HEK293 (cell line): ENCODE data around the gene EGFLAM.

Experiments
- CTCF ChIA-PET: fragments of 350-600 bp; formaldehyde crosslinking; extraction: SDS; loops from one replicate; lab custom pipeline; 2021; ENCODE audit warnings: antibody characterized with exemption; lab: Yijun Ruan, JAX
- POLR2A ChIA-PET: fragments of 300-600 bp; formaldehyde crosslinking; extraction: SDS; loops from one replicate; lab custom pipeline; 2020; ENCODE audit warnings: antibody characterized with exemption, inconsistent platforms; lab: Yijun Ruan, JAX
- H3K27ac ChIP-seq: fragments of 200-500 bp; sonication (Bioruptor generic); 2 replicates; pipeline ENCODE4 v1.5.1; 2014; ENCODE audit warnings: low read depth, low read length, control low read depth, inconsistent platforms; ENCODE audit errors: extremely low read depth
- H3K36me3 ChIP-seq, 2 experiments: fragments of 200-500 bp in 1 of 2; sonication (Bioruptor generic) in 1 of 2; 1 replicate in 1 of 2; 2 replicates in 1 of 2; pipeline ENCODE4 v1.5.1; 2014 to 2017; ENCODE audit warnings: inconsistent platforms in 2 of 2, low read length in 2 of 2; ENCODE audit not compliant: control insufficient read depth in 2 of 2, insufficient read depth in 1 of 2
- H3K4me1 ChIP-seq: fragments of 200-500 bp; sonication (Bioruptor generic); 2 replicates; pipeline ENCODE4 v1.5.1; 2014; ENCODE audit warnings: mild to moderate bottlenecking, low read length, inconsistent platforms; ENCODE audit not compliant: control insufficient read depth, insufficient read depth
- H3K4me3 ChIP-seq: 2 replicates; pipeline ENCODE4 v1.5.1; 2011; ENCODE audit warnings: low read depth, mild to moderate bottlenecking, control low read depth, low read length, moderate library complexity
- H3K9me3 ChIP-seq: fragments of 200-500 bp; sonication (Bioruptor generic); 2 replicates; pipeline ENCODE4 v1.5.1; 2014; ENCODE audit warnings: low read depth, low read length, inconsistent platforms; ENCODE audit not compliant: control insufficient read depth, insufficient read depth
- BCL11B ChIP-seq: fragments of 450-650 bp; formaldehyde crosslinking; IDR thresholded peaks from 2 replicates; pipeline ENCODE4 v1.5.1; 2016; ENCODE audit warnings: low read depth, missing biosample characterization, missing genetic modification characterization
- CTCF ChIP-seq: fragments of 450-650 bp; formaldehyde crosslinking; IDR thresholded peaks from 2 replicates; pipeline ENCODE4 v1.5.1; 2016; ENCODE audit warnings: missing biosample characterization, missing genetic modification characterization
- MEIS1 ChIP-seq: sonication (generic); formaldehyde crosslinking; IDR thresholded peaks from 2 replicates; pipeline ENCODE4 v1.8.1; 2022; ENCODE audit warnings: missing genetic modification reagents, mild to moderate bottlenecking, borderline replicate concordance
- PRDM2 ChIP-seq: fragments of 450-650 bp; formaldehyde crosslinking; IDR thresholded peaks from 2 replicates; pipeline ENCODE4 v1.5.1; 2016; ENCODE audit warnings: missing biosample characterization, missing genetic modification characterization, borderline replicate concordance
- PRDM4 ChIP-seq: fragments of 450-650 bp; formaldehyde crosslinking; IDR thresholded peaks from 2 replicates; pipeline ENCODE4 v1.5.1; 2017; ENCODE audit warnings: missing biosample characterization, missing genetic modification characterization
- SP3 ChIP-seq: fragments of 450-650 bp; formaldehyde crosslinking; IDR thresholded peaks from 2 replicates; pipeline ENCODE4 v1.5.1; 2016; ENCODE audit warnings: missing biosample characterization, missing genetic modification characterization
- SP7 ChIP-seq: fragments of 450-650 bp; formaldehyde crosslinking; IDR thresholded peaks from 2 replicates; pipeline ENCODE4 v1.5.1; 2016; ENCODE audit warnings: missing biosample characterization, missing genetic modification characterization
- ZFP41 ChIP-seq: fragments of 450-650 bp; formaldehyde crosslinking; IDR thresholded peaks from 2 replicates; pipeline ENCODE4 v1.5.1; 2016; ENCODE audit warnings: missing biosample characterization, missing genetic modification characterization, borderline replicate concordance
- ZNF121 ChIP-seq: fragments of 450-650 bp; formaldehyde crosslinking; IDR thresholded peaks from 2 replicates; pipeline ENCODE4 v1.5.1; 2016; ENCODE audit warnings: missing biosample characterization, missing genetic modification characterization
- ZNF16 ChIP-seq: fragments of 450-650 bp; formaldehyde crosslinking; IDR thresholded peaks from 2 replicates; pipeline ENCODE4 v1.5.1; 2016; ENCODE audit warnings: low read depth, missing biosample characterization, missing genetic modification characterization
- ZNF175 ChIP-seq: fragments of 450-650 bp; formaldehyde crosslinking; IDR thresholded peaks from 2 replicates; pipeline ENCODE4 v1.5.1; 2016; ENCODE audit warnings: missing biosample characterization, missing genetic modification characterization
- ZNF621 ChIP-seq: fragments of 450-650 bp; formaldehyde crosslinking; IDR thresholded peaks from 2 replicates; pipeline ENCODE4 v1.5.1; 2017; ENCODE audit warnings: missing biosample characterization, missing genetic modification characterization
- ZNF654 ChIP-seq: fragments of 450-650 bp; formaldehyde crosslinking; IDR thresholded peaks from 2 replicates; pipeline ENCODE4 v1.5.1; 2016; ENCODE audit warnings: low read depth, missing biosample characterization, missing genetic modification characterization
- ZNF664 ChIP-seq: fragments of 450-650 bp; formaldehyde crosslinking; IDR thresholded peaks from 2 replicates; pipeline ENCODE4 v1.5.1; 2016; ENCODE audit warnings: missing biosample characterization, missing genetic modification characterization
- ZXDB ChIP-seq: fragments of 450-650 bp; formaldehyde crosslinking; IDR thresholded peaks from 2 replicates; pipeline ENCODE4 v1.5.1; 2016; ENCODE audit warnings: missing biosample characterization, missing genetic modification characterization

The EGFLAM gene

DNA sequence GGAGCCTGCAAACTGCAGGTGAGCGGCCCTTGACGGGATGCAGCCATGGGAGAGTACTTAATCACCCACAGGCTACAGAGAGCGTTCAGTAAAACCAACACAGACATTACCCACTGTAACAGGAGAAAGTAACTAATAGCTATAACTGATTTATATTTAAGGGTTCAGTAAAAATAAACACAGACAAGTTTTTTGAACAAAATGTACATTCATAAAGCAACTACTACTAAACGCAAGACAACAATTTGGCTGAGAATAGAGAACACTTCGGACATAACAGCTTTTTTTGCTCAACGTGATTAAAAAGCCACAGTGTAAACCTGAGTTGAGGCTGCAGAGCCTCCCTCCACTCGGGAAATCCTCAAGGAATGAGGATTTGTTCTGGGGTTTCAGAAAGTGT, 236.4 kb downstream of the EGFLAM start (continued):
- TF ChIP-seq BCL11B (tag by site-specific recombination) (no peak), PRDM4 (tag by site-specific recombination) (no peak), ZNF664 (tag by site-specific recombination) (no peak), ZNF621 (tag by site-specific recombination) (no peak), ZNF16 (tag by site-specific recombination) (no peak), MEIS1 (CRISPR knock-in tag) (no peak), SP3 (tag by site-specific recombination) (no peak), ZFP41 (tag by site-specific recombination) (no peak), ZXDB (tag by site-specific recombination) (no peak)
- TF ChIP-seq, all 188 proteins: peak for 0

DNA sequence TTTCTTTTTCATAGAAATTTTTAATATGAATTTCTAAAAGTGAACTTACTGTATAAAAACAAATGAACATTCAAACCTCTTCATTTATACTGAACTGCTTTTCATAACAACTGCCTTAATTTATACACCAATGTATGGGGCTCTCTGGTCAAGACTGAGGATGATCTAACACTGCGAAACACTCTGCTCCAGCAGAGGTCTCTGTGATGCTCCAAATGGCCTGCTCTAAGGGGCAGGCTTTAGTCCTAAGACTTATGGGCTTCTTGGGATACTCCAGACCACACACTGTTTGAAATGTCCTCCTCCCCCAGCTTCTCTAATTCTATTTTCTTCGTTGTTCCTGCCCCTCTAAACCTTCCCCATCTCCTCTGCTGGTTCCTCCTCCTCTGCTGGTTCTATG, 239.6 kb downstream of the EGFLAM start:
- H3K36me3 ChIP-seq: peaks cover 11 to 15% of the 10 kb centered on the region in 2 experiments
- no peak overlapping the region for H3K27ac ChIP-seq
- POLR2A ChIA-PET: no interaction called here
- no peak overlapping the region for H3K4me3 ChIP-seq
- TF ChIP-seq ZNF175 (tag by site-specific recombination) (no peak), ZNF654 (peak; percentile 47), CTCF (tag by site-specific recombination) (peak; percentile 31; the same call in 1 of the 2 replicates), ZNF121 (tag by site-specific recombination) (no peak)
- CTCF ChIA-PET: interaction anchor here (0.8 to 2.5 kb wide), 4 partner anchors 53 to 312 kb away, joined by 3 to 18 read pairs (median 4); no protein-coding TSS in a partner anchor
- no peaks in the 10 kb centered on the region for H3K9me3 ChIP-seq
- H3K4me1 ChIP-seq: no peaks in the 10 kb centered on the region

DNA sequence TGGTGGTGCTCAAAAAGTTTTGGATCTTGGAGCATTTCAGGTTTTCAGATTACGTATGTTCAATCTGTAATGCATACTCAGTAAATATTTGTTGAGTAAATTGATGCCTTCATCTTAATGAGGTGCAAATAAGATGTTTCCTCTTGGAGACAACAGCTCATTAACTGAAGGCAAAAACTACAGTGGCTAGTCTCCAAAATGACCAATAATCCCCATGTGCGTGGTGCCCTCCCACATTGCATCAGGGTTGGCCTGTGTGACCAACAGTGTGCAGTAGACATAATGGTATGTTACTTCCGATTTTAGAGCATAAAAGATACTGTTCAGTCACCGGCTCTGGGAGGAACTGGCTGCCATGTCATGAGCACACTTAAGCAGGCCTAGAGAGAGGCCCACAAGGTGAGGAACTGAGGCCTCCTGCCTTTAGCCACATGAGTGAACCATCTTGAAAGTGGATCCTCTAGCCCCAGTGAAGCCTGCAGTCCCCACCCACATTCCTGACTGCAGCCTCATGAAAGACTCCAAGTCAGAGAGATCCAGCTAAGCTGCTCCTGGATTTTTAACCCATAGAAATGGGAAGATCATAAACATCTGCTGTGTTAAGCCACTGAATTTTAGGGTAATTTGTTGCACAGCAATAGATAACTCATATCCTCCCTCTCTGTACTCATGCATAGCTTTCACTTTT, 242.4 kb downstream of the EGFLAM start:
- Histone ChIP-seq H3K4me3 (no peak overlapping the region), H3K4me1 (no peaks in the 10 kb centered on the region), H3K27ac (no peak overlapping the region), H3K36me3 (peaks cover 10 to 20% of the 10 kb centered on the region in 2 experiments), H3K9me3 (no peaks in the 10 kb centered on the region)
- POLR2A ChIA-PET: no interaction called here
- CTCF ChIA-PET: interaction anchor here (0.5 kb wide), 1 partner anchor 160 kb away, joined by 3 read pairs; no protein-coding TSS in a partner anchor
- TF ChIP-seq SP7 (peak; percentile 55; the same call in 1 of the 2 replicates), PRDM2 (tag by site-specific recombination) (no peak)
